ENCODE results near the gene COQ6.
"Not testable (repeated sequence)": the region's sequence is repeated elsewhere in the genome, so short reads cannot be mapped to it uniquely, and the experiment has no call there.

Gene COQ6

DNA sequence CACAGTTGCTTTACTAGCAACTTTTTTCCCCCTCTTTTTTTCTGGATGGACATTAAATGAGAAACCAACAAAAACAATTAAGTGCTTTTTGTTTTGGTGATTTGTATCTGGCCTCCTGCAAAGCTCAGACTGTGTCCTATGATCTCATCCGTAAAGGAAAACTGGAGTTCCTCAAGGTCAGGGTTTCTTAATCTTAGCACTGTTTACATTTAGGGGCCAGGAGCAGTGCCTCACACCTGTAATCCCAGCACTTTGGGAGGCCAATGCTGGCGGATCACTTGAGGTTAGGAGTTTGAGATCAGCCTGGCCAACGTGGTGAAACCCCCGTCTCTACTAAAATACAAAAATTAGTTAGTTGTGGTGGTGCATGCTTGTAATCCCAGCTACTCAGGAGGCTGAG, 41.0 kb downstream of the COQ6 start:
- no peaks in the 10 kb centered on the region for H3K4me1 Mint-ChIP-seq
- ATAC-seq (replicated peaks; ENCODE audit: extremely low read depth, poor library complexity, severe bottlenecking) (no peak), DNase-seq (ENCODE audit: low spot score in 2 of 2) (no peak)
- H3K9me3 Mint-ChIP-seq = no peaks in the 10 kb centered on the region
- peaks cover 5% of the 10 kb centered on the region for H3K36me3 Mint-ChIP-seq (ENCODE audit: insufficient read depth)
- no peak overlapping the region for H3K27ac Mint-ChIP-seq (ENCODE audit: low read depth)
- H3K27me3 Mint-ChIP-seq = no peaks in the 10 kb centered on the region
- no peak overlapping the region for H3K4me3 Mint-ChIP-seq

DNA sequence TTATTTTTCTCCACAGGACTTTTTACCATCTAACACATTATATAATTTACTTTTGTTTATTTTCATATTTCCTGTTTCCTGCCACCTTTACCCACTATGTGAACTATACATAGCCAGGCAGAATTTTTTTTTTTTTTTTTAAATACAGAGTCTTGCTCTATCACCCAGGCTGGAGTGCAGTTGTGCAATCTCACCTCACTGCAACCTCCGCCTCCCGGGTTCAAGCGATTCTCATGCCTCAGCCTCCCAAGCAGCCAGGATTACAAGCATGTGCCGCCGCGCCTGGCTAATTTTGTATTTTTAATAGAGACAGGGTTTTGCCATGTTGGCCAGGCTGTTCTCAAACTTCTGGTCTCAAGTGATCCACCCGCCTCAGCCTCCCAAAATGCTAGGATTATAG, 44.8 kb downstream of the COQ6 start:
- not testable (repeated sequence) for H3K9me3 Mint-ChIP-seq; H3K27ac Mint-ChIP-seq (ENCODE audit: low read depth); H3K27me3 Mint-ChIP-seq; H3K36me3 Mint-ChIP-seq (ENCODE audit: insufficient read depth); DNase-seq (ENCODE audit: low spot score in 2 of 2); H3K4me3 Mint-ChIP-seq; ATAC-seq (replicated peaks; ENCODE audit: extremely low read depth, poor library complexity, severe bottlenecking); H3K4me1 Mint-ChIP-seq

DNA sequence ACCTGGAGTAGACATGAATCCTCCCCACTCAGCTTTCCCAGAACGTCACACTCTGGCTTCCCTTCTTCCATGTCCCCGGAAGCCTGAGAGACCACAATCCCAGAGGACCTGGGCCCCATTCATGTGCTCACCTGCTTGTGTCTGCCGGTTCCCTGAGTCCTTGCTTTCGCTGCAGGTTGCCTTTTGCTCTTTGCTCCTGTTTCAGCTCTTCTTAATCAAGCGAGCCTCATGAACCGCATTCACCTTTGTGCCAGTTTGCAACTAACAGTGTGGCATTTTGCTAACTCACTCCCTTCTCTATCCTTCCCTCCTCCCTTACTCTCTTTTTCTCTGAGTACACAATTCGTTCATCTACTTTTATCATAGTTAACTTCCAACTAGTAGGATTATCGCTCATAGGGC, 45.9 kb downstream of the COQ6 start:
- H3K4me3 Mint-ChIP-seq = no peak overlapping the region
- no peaks in the 10 kb centered on the region for H3K4me1 Mint-ChIP-seq
- ATAC-seq (replicated peaks; ENCODE audit: extremely low read depth, poor library complexity, severe bottlenecking) = no peak
- no peak overlapping the region for H3K27ac Mint-ChIP-seq (ENCODE audit: low read depth)
- no peaks in the 10 kb centered on the region for H3K27me3 Mint-ChIP-seq
- no peaks in the 10 kb centered on the region for H3K9me3 Mint-ChIP-seq
- peaks cover 5% of the 10 kb centered on the region for H3K36me3 Mint-ChIP-seq (ENCODE audit: insufficient read depth)
- DNase-seq (ENCODE audit: low spot score in 2 of 2) = no peak

DNA sequence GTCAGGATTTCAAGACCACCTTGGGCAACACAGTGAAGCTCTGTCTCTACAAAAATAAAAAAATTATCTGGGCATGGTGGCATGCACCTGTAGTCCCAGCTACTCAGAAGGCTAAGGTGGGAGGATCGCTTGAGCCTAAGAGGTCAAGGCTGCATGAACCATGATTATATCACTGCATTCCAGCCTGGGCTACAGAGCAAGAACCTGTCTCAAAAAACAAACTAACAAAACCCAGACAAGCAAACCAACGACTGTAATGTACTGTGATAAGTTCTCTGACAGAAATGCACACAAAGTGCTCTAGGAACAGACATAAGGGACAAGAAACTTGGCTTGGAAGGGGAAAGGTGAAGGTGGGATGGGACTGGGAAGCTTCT, 46.6 kb downstream of the COQ6 start:
- Mint-ChIP-seq H3K4me1 (no peaks in the 10 kb centered on the region), H3K27ac (ENCODE audit: low read depth) (no peak overlapping the region), H3K36me3 (ENCODE audit: insufficient read depth) (peaks cover 4% of the 10 kb centered on the region), H3K9me3 (no peaks in the 10 kb centered on the region), H3K27me3 (no peaks in the 10 kb centered on the region), H3K4me3 (no peak overlapping the region)
- DNase-seq (ENCODE audit: low spot score in 2 of 2) (no peak), ATAC-seq (replicated peaks; ENCODE audit: extremely low read depth, poor library complexity, severe bottlenecking) (no peak)

DNA sequence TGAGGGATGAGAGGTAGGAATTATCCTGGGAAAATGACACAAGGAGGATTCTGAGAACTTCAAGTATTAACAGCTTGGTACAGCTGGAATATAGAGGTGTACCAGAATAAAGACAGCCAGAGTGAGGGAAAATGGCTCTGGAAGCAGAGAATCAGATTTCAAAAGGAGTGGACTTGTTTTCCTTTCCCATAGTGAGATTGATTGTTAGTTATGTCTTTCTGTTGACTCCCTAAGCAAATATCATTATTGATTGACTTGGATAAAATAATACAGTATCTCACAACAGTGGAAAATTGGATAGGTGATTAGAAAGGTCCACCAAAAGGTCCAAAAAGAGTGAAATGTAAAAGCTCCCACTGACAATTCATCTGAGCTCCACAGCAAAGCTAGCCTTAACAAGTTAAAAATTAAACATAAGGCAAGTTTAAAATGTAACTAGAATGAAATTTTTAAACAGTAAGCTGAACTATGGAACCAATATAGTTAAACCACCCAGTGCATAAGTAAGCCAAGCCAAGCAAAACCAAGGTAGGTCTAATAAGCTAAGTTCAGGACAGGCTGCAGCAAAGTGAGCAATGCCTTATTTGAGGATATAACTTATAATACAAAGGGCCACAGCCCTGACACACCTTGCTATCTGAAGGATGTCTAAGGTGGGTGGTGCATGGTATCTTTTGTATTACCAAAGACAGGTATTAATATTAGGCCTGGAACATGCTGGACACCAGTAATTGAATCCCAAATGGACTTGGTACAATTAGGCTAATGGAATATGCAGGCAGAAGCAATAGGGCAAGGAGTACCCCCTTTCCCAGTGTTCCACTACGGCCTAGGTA, 47.2 kb downstream of the COQ6 start:
- no peak overlapping the region for H3K4me3 Mint-ChIP-seq

DNA sequence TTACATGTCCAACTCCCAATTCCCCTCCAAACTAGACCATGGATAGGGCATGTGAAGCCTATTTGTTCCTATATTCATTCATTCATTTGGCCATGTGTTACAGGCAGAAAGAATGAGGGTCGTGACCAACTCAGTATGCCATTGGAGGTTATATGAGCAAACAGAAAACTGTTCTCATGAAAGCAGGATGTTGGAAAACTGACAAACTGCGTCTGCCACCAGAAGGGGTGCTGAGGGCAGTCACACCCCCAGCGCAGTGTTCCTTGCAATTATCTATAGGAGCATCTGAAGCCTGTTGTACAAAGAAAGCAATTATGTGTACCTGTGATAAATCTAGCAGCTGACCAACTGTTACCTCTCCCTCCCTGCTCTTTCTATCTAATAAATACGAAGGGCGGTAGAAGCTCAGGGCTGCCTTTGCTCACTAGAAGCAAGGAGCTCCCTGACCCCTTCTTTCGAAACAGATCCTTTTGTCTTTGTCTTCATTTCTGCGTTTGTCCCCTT, 47.9 kb downstream of the COQ6 start:
- H3K4me1 Mint-ChIP-seq = no peaks in the 10 kb centered on the region
- no peaks in the 10 kb centered on the region for H3K27me3 Mint-ChIP-seq
- no peak for ATAC-seq (replicated peaks; ENCODE audit: extremely low read depth, poor library complexity, severe bottlenecking)
- no peak overlapping the region for H3K27ac Mint-ChIP-seq (ENCODE audit: low read depth)
- no peak for DNase-seq (ENCODE audit: low spot score in 2 of 2)
- H3K4me3 Mint-ChIP-seq = no peak overlapping the region
- H3K9me3 Mint-ChIP-seq = no peaks in the 10 kb centered on the region
- peaks cover 5% of the 10 kb centered on the region for H3K36me3 Mint-ChIP-seq (ENCODE audit: insufficient read depth)

More for the DNA sequence above, 47.2 kb downstream of the COQ6 start:
- H3K27me3 Mint-ChIP-seq = no peaks in the 10 kb centered on the region
- ATAC-seq (replicated peaks; ENCODE audit: extremely low read depth, poor library complexity, severe bottlenecking) = no peak
- H3K4me1 Mint-ChIP-seq = no peaks in the 10 kb centered on the region
- no peak for DNase-seq (ENCODE audit: low spot score in 2 of 2)
- H3K9me3 Mint-ChIP-seq = no peaks in the 10 kb centered on the region
- H3K27ac Mint-ChIP-seq (ENCODE audit: low read depth) = no peak overlapping the region
- peaks cover 4% of the 10 kb centered on the region for H3K36me3 Mint-ChIP-seq (ENCODE audit: insufficient read depth)

DNA sequence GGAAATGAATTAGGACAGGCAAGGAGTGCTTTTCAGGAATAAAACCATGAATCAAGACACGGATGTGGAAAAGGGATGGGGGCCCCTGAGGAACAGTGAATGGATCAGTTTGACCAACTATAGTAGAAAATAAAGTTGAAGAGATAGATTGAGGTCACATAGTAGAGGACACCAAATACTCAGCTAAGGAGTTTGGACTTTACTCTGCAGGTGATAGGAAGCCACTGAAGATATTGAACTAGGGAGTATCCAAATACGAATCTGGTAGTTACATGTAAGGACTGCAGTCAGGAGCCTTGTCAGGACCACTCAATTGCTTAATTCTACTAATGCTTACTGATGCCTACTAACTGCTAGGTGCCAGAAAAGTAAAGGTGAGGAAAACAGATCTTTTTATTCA, 48.6 kb downstream of the COQ6 start:
- DNase-seq (ENCODE audit: low spot score in 2 of 2) (no peak), ATAC-seq (replicated peaks; ENCODE audit: extremely low read depth, poor library complexity, severe bottlenecking) (no peak)
- Mint-ChIP-seq H3K36me3 (ENCODE audit: insufficient read depth) (peaks cover 11% of the 10 kb centered on the region), H3K27ac (ENCODE audit: low read depth) (no peak overlapping the region), H3K9me3 (no peaks in the 10 kb centered on the region), H3K4me3 (no peak overlapping the region), H3K4me1 (no peaks in the 10 kb centered on the region), H3K27me3 (no peaks in the 10 kb centered on the region)

DNA sequence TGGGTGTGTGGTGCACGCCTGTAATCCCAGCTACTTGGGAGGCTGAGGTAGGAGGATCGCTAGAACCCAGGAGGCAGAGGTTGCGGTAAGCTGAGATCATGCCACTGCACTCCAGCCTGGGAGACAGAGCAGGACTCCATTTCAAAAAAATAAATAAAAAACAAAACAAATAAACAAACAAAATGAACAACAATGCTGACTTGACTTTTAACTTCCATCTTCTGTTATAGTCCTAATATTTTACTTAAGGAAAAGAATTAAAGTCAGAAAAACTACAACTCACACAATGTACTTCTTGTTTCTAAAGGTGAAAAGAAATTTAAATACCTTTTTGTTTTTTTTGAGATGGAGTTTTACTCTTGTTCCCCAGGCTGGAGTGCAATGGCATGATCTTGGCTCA, 55.6 kb downstream of the COQ6 start:
- not testable (repeated sequence) for H3K27me3 Mint-ChIP-seq; H3K9me3 Mint-ChIP-seq; ATAC-seq (replicated peaks; ENCODE audit: extremely low read depth, poor library complexity, severe bottlenecking); H3K4me1 Mint-ChIP-seq; DNase-seq (ENCODE audit: low spot score in 2 of 2); H3K4me3 Mint-ChIP-seq; H3K27ac Mint-ChIP-seq (ENCODE audit: low read depth)
- H3K36me3 Mint-ChIP-seq (ENCODE audit: insufficient read depth) = peaks cover 26% of the 10 kb centered on the region

DNA sequence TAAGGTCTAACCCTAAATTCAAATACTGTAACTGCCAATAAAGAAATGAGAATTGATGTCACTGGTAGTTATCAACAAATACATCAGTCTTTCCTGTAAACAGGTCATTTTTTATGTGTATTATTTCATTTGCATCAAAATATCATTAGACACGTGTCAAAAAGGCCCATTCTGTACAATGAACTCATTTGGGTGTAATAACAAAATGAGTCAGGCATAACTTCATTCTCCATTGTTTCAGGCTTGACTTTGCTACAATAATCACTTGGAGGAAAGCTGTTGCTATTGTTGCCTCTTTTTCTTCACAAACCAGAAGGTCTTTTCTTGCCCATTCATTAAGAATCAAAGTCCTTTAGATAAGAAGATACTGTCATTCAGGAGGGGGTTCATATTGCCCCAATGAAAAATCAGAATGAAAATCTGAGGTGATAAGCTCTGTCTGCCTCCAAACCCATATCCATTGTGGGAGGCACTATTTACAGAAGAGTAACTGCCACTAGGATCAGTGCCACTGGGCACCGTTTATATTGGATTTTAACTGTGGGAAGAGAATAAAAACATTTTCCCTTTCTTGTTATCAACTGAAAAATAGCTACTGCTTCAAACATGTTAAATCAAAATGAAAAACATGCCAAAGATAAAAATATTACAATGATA, 58.9 kb downstream of the COQ6 start:
- Mint-ChIP-seq H3K4me1 (no peaks in the 10 kb centered on the region), H3K9me3 (no peaks in the 10 kb centered on the region), H3K27ac (ENCODE audit: low read depth) (no peak overlapping the region), H3K27me3 (no peaks in the 10 kb centered on the region), H3K36me3 (ENCODE audit: insufficient read depth) (peaks cover 21% of the 10 kb centered on the region), H3K4me3 (no peak overlapping the region)
- DNase-seq (ENCODE audit: low spot score in 2 of 2) (no peak), ATAC-seq (replicated peaks; ENCODE audit: extremely low read depth, poor library complexity, severe bottlenecking) (no peak)
